Measurements from ENCODE around the gene SIRT5. TPM values are rescaled to one million over a fixed set of nuclear protein-coding genes. Genes with fewer than 3 reads are reported as not detected.

The SIRT5 gene
- total RNA-seq, 1 experiment from 2014 or later, result 7.6 TPM

DNA sequence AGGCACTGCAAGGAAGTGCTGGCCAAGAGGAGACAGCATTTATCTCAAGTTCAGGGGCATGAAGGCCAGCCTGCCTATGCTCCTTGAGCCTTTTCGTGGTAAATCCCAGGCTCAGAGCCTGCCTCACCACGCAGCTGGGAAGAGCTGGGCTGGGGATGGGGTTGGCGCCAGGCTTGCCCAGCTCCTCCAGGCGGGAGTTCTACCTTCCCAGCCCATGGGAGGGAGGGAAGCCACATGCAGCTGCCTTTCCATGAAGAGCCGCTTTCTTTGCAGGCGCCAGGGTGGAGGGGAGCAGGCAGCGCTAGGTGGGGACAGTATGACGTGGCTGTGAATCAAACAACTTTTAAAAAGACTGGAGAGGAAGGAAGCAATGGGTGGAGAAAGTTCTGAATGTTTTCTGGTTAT is 19.5 kb upstream of the SIRT5 start:
- ChIA-PET CTCF (no interaction called here), POLR2A (ENCODE audit: low non-redundant PET) (no interaction called here)
- H3K4me1 ChIP-seq (ENCODE audit: insufficient read depth, low read length, poor library complexity, severe bottlenecking), result no peaks in the 10 kb centered on the region
- intact Hi-C loops (cut with micrococcal nuclease; ENCODE audit: unreplicated experiment), result no loop called here
- no peak for TF ChIP-seq EZH2 (IDR thresholded peaks at IDR 0.05; ENCODE audit: borderline replicate concordance, low read depth, low read length, poor library complexity, severe bottlenecking)
- TF ChIP-seq, protein P1, sequence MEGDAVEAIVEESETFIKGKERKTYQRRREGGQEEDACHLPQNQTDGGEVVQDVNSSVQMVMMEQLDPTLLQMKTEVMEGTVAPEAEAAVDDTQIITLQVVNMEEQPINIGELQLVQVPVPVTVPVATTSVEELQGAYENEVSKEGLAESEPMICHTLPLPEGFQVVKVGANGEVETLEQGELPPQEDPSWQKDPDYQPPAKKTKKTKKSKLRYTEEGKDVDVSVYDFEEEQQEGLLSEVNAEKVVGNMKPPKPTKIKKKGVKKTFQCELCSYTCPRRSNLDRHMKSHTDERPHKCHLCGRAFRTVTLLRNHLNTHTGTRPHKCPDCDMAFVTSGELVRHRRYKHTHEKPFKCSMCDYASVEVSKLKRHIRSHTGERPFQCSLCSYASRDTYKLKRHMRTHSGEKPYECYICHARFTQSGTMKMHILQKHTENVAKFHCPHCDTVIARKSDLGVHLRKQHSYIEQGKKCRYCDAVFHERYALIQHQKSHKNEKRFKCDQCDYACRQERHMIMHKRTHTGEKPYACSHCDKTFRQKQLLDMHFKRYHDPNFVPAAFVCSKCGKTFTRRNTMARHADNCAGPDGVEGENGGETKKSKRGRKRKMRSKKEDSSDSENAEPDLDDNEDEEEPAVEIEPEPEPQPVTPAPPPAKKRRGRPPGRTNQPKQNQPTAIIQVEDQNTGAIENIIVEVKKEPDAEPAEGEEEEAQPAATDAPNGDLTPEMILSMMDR (conservative IDR thresholded peaks at IDR 0.05; ENCODE audit: low read depth, low read length), result no peak
- no TSS peak for BruUV-seq (replicated peaks)
- H3K27ac ChIP-seq (ENCODE audit: low read depth, low read length, poor library complexity, severe bottlenecking), result no peak overlapping the region
- no peaks in the 10 kb centered on the region for H3K27me3 ChIP-seq (replicated peaks; ENCODE audit: insufficient read depth, low read depth, low read length, poor library complexity)
- H3K36me3 ChIP-seq (ENCODE audit: insufficient read depth, low read length, poor library complexity, severe bottlenecking), result no peaks in the 10 kb centered on the region
- H3K9me3 ChIP-seq (ENCODE audit: low read depth, low read length, poor library complexity, severe bottlenecking), result peaks cover 5% of the 10 kb centered on the region
- no peak overlapping the region for H3K4me3 ChIP-seq (ENCODE audit: low read depth, low read length, poor library complexity, severe bottlenecking)
- no peak for DNase-seq (ENCODE audit: low spot score)

DNA sequence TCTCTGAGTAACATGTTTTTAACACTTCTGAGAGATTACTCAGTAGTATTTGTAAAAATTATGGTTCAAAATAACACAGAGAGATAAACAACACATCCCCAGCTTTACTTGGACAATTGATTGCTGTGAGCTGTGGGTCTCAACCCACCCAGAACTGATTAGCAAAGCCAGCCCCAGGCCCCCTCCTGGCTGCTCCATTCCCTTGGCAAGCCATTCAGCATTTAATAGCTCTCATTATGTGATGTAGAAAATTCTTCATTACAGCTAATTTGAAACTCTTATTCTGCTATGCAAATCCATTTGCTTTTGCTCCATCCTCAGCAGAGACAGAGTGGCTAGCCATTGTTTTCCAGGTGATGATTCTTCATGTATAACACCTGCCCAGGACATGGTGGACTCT is 16.6 kb upstream of the SIRT5 start:
- POLR2A ChIA-PET (ENCODE audit: low non-redundant PET), result no interaction called here
- Histone ChIP-seq H3K9me3 (ENCODE audit: low read depth, low read length, poor library complexity, severe bottlenecking) (peaks cover 5% of the 10 kb centered on the region), H3K4me1 (ENCODE audit: insufficient read depth, low read length, poor library complexity, severe bottlenecking) (no peaks in the 10 kb centered on the region), H3K27ac (ENCODE audit: low read depth, low read length, poor library complexity, severe bottlenecking) (no peak overlapping the region), H3K4me3 (ENCODE audit: low read depth, low read length, poor library complexity, severe bottlenecking) (no peak overlapping the region), H3K36me3 (ENCODE audit: insufficient read depth, low read length, poor library complexity, severe bottlenecking) (no peaks in the 10 kb centered on the region), H3K27me3 (replicated peaks; ENCODE audit: insufficient read depth, low read depth, low read length, poor library complexity) (no peaks in the 10 kb centered on the region)
- intact Hi-C loops (cut with micrococcal nuclease; ENCODE audit: unreplicated experiment), result no loop called here
- no peak for DNase-seq (ENCODE audit: low spot score)
- BruUV-seq (replicated peaks), result no TSS peak
- TF ChIP-seq, protein P1 (conservative IDR thresholded peaks at IDR 0.05; ENCODE audit: low read depth, low read length), result 0 out of 2 replicates have a peak, but pooled peaks have one; percentile 11
- no peak for TF ChIP-seq EZH2 (IDR thresholded peaks at IDR 0.05; ENCODE audit: borderline replicate concordance, low read depth, low read length, poor library complexity, severe bottlenecking)
- CTCF ChIA-PET, result interaction anchor here (0.6 kb wide), 1 partner anchor 238 kb away, joined by 8 read pairs; no protein-coding TSS in a partner anchor

DNA sequence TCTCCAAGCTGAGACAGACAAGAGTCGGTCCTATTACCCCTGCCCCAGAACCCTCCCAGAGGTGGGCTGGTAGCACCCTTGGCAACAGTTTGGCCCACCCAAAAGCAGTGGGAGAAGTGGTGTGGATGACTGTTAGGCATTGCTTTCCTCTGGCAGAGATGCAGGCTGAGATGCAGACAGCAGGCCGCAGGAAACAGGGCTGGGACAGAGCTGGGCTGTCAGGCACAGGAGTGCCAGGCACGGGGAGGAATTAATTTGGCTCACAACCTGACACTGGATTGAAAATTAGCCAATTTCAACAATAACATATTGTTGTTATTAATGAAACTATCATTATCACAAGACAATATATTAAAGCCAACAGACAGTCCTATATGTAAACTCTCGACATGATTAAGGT is 15.7 kb upstream of the SIRT5 start:
- intact Hi-C loops (cut with micrococcal nuclease; ENCODE audit: unreplicated experiment), result no loop called here
- DNase-seq (ENCODE audit: low spot score), result no peak
- ChIA-PET POLR2A (ENCODE audit: low non-redundant PET) (no interaction called here), CTCF (interaction anchor here (0.6 kb wide), 1 partner anchor 239 kb away, joined by 8 read pairs; no protein-coding TSS in a partner anchor)
- no TSS peak for BruUV-seq (replicated peaks)
- no peaks in the 10 kb centered on the region for H3K36me3 ChIP-seq (ENCODE audit: insufficient read depth, low read length, poor library complexity, severe bottlenecking)
- H3K4me3 ChIP-seq (ENCODE audit: low read depth, low read length, poor library complexity, severe bottlenecking), result no peak overlapping the region
- no peaks in the 10 kb centered on the region for H3K4me1 ChIP-seq (ENCODE audit: insufficient read depth, low read length, poor library complexity, severe bottlenecking)
- H3K9me3 ChIP-seq (ENCODE audit: low read depth, low read length, poor library complexity, severe bottlenecking), result peaks cover 2% of the 10 kb centered on the region
- no peaks in the 10 kb centered on the region for H3K27me3 ChIP-seq (replicated peaks; ENCODE audit: insufficient read depth, low read depth, low read length, poor library complexity)
- no peak overlapping the region for H3K27ac ChIP-seq (ENCODE audit: low read depth, low read length, poor library complexity, severe bottlenecking)
- TF ChIP-seq, protein P1 (conservative IDR thresholded peaks at IDR 0.05; ENCODE audit: low read depth, low read length), result no peak
- no peak for TF ChIP-seq EZH2 (IDR thresholded peaks at IDR 0.05; ENCODE audit: borderline replicate concordance, low read depth, low read length, poor library complexity, severe bottlenecking)
